Activated T-cell treated with anti-CD3 and anti-CD28 coated beads, Interleukin-2, amount 50 U/mL, for 24 hours (primary cell): ENCODE results near the gene ZAP70.
"Not testable (repeated sequence)": the region's sequence is repeated elsewhere in the genome, so short reads cannot be mapped to it uniquely, and the experiment has no call there.

ENCODE experiments used
- DNase-seq: peaks from one replicate; pipeline ENCODE4 v3.0.0-alpha.2; 2020
- H3K27ac Mint-ChIP-seq: 2 replicates; pipeline ENCODE4 v1.8.0; 2020; ENCODE audit warnings: mild to moderate bottlenecking, mixed read lengths
- H3K27me3 Mint-ChIP-seq: 2 replicates; pipeline ENCODE4 v1.8.0; 2020; ENCODE audit warnings: mixed read lengths
- H3K36me3 Mint-ChIP-seq: 2 replicates; pipeline ENCODE4 v1.8.0; 2020; ENCODE audit warnings: low read depth, mixed read lengths
- H3K4me1 Mint-ChIP-seq: 2 replicates; pipeline ENCODE4 v1.8.0; 2020; ENCODE audit warnings: low read depth, mixed read lengths
- H3K4me3 Mint-ChIP-seq: 2 replicates; pipeline ENCODE4 v1.8.0; 2020; ENCODE audit warnings: mild to moderate bottlenecking, moderate library complexity, mixed read lengths
- H3K9me3 Mint-ChIP-seq: 2 replicates; pipeline ENCODE4 v1.8.0; 2020; ENCODE audit warnings: mixed read lengths

ZAP70 gene

DNA sequence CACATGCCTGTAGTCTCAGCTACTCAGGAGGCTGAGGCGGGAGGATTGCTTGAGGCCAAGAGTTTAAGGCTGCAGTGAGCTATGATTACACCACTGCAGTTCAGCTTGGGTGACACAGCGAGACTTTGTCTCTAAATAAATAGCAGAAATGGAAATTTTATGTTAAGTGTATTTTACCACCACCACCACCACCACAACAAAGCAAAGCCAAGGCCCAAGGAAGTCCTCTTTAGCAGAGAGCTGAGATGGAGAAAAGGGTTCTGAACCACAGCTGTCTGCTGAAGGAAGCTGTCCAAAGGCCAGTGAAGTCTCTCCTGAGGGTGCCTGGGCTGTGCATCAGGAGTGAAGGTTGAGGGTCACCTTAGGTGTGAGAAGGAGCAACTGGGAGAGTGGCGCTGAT is 26.1 kb upstream of the ZAP70 start:
- not testable (repeated sequence) for DNase-seq, H3K4me3 Mint-ChIP-seq, H3K27ac Mint-ChIP-seq

DNA sequence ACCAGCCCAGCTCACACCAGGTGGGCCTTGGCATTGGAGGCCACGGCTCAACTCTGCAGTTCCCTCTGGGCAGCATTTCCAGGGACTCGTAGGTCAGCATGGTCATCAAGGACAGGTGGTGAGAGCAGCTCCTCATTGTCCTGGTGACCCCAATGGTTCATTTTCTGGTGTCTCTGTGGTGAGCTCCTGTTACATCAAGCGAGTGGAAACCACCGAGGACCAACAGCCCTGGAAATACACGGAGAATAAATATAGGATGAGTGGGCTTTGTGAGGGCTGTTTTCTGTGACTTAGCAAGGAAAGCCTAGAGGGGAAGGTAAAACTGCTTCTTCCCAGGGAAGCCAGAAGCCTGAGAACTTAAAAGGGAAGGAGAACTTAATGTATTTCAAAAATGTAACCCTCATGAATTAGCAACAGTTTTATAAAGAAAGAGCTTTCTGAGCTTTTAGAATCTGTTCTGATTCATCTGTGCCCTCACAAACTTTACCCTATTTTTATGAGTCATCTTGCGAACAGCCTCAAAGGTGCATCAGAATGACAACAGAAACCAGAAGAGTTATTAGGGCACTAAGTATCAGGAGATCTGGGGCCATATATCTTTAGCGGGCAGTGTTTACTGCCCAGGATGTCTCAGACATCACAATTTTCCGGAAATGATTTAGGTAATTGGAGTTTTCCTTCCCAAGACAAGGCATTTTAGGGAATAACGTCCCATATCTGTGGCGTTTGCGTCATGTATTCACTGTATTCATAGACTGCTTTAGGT is 25.1 kb upstream of the ZAP70 start:
- no peaks in the 10 kb centered on the region for H3K9me3 Mint-ChIP-seq
- no peaks in the 10 kb centered on the region for H3K27me3 Mint-ChIP-seq
- no peaks in the 10 kb centered on the region for H3K36me3 Mint-ChIP-seq
- peak overlapping the region; percentile 90 for H3K27ac Mint-ChIP-seq
- H3K4me3 Mint-ChIP-seq = peak overlapping the region; percentile 49
- peaks cover 19% of the 10 kb centered on the region for H3K4me1 Mint-ChIP-seq
- no peak for DNase-seq

More for the DNA sequence above, 26.1 kb upstream of the ZAP70 start:
- H3K27me3 Mint-ChIP-seq, H3K9me3 Mint-ChIP-seq, H3K36me3 Mint-ChIP-seq: not testable (repeated sequence)
- H3K4me1 Mint-ChIP-seq = peaks cover 19% of the 10 kb centered on the region

DNA sequence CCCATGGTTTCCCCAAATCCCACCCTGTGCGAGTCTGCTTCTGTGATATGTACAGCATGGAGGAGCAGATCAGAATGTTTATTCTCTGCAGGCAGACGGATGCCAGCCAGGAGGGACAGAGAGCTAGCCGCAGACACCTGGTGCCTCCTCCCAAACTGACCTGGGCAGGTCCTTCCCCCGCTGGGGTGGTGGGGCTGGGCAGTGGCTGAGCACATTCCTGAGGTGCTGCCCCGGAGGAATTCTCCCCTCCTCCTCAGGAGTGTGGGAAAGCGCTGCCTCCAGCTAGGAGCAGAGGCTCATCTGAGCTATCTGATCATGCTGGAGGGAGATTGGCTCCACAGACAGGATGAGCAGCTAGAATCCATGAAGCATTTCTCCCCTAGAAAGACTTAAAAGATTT is 22.2 kb upstream of the ZAP70 start:
- no peak overlapping the region for H3K4me3 Mint-ChIP-seq
- no peaks in the 10 kb centered on the region for H3K36me3 Mint-ChIP-seq
- H3K4me1 Mint-ChIP-seq = peaks cover 19% of the 10 kb centered on the region
- no peaks in the 10 kb centered on the region for H3K27me3 Mint-ChIP-seq
- H3K27ac Mint-ChIP-seq = no peak overlapping the region
- H3K9me3 Mint-ChIP-seq = no peaks in the 10 kb centered on the region
- no peak for DNase-seq

DNA sequence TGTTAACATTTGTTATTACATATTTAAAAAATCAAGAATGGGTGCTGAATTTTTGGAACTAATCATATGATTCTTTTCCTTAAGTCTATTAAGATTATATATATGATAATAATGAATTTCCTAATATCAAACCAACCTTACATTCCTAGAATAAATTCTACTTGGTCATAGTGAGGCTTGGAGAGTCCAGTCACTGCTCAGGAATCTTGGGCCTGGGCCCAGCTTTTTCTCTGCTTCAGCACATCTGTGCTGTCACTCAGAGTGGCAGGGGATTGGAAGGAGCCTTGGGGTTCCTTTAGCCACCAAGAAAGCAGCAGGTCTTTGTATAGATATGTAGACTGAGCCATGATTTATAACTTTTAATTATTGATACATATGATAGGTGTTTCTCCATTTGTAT is 19.9 kb upstream of the ZAP70 start:
- no peak for DNase-seq
- Mint-ChIP-seq H3K4me3 (no peak overlapping the region), H3K27ac (no peak overlapping the region), H3K36me3 (no peaks in the 10 kb centered on the region), H3K9me3 (no peaks in the 10 kb centered on the region), H3K4me1 (peaks cover 12% of the 10 kb centered on the region), H3K27me3 (no peaks in the 10 kb centered on the region)

DNA sequence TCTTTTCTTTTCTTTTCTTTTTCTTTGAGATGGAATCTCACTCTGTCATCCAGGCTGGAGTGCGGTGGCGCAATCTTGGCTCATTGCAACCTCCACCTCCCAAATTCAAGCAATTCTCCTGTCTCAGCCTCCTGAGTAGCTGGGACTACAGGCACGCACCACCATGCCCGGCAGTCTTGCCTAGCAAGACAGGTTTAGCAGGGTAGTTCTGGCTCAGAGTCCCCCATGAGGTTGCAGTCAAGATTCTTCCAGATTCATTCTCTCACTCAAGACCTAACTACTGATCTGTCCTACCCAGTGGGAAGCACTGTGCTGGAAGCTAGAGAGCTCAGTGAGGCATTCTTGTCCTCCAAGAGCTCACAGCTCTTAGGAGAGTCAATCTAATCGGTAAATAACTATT is 17.6 kb upstream of the ZAP70 start:
- H3K27me3 Mint-ChIP-seq = no peaks in the 10 kb centered on the region

DNA sequence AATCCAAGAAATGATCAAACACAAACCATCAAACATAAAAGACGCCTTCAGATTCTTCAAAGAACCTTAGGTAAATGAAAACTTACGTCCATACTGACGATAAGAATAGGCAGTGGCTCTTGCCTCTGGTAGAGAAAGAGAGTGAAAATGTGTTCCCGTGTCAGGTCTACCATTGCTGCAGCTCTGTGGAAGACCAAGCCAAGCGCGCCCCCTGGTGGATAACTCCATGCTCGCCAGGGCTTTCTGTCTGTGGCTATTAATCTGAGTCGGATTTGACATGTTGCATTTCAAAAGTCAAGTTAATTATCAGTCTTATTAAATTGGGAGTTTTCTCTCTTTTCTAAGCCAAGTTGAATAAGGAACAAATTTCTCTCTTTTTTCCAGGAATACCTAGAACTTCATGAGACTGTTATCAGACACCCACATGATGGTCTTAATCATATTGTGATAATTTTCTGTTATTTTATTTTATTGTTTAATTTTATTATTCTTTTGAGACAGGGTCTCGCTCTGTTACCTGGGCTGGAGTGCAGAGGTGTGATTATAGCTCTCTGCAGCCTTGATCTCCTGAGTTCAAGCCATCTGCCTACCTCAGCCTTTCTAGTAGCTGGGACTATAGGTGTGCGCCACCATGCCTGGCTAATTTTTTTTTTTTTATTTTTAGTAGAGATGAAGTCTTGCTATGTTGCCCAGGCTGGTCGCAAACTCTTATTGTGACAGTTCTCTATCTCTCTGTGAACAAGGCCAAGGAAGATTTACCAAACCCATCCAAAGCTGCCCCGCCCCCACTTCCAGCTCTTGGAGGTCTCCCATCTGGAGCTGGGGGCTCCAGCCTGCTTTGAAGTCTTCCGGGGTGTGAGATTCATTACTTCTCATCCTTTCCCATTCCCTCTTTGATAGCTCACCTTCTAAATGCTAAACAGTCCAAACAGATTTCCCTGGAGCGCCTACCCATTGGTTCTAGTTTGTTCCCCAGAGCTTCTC is 15.8 kb upstream of the ZAP70 start:
- Mint-ChIP-seq H3K4me3 (no peak overlapping the region), H3K27me3 (no peaks in the 10 kb centered on the region), H3K9me3 (no peaks in the 10 kb centered on the region), H3K36me3 (no peaks in the 10 kb centered on the region), H3K27ac (no peak overlapping the region), H3K4me1 (peaks cover 10% of the 10 kb centered on the region)
- DNase-seq = peak; percentile 95

More for the DNA sequence above, 17.6 kb upstream of the ZAP70 start:
- Mint-ChIP-seq H3K36me3 (no peaks in the 10 kb centered on the region), H3K9me3 (no peaks in the 10 kb centered on the region), H3K4me3 (no peak overlapping the region), H3K27ac (no peak overlapping the region), H3K4me1 (peaks cover 10% of the 10 kb centered on the region)
- DNase-seq = no peak

DNA sequence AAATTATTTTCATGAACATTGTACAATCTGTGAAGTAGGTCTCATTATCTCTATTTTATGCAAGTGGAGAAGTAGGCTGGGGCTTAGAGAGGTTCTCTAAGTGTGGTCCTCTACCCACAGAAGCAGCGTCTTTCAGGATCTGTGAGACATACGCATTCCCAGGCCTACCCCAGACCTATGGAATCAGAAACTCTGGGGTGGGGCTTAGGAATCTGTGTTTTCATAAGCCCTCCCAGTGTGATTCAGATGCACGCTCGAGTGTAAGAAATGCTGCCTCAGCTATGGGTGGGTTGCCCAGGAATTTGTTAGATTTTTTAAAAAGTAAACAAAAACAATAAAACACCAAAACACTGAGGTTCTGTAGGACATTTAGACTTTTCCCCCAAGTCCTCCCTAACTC is 14.8 kb upstream of the ZAP70 start:
- H3K36me3 Mint-ChIP-seq = no peaks in the 10 kb centered on the region
- no peak for DNase-seq
- peaks cover 10% of the 10 kb centered on the region for H3K4me1 Mint-ChIP-seq
- H3K4me3 Mint-ChIP-seq = no peak overlapping the region
- no peak overlapping the region for H3K27ac Mint-ChIP-seq
- H3K9me3 Mint-ChIP-seq = no peaks in the 10 kb centered on the region
- no peaks in the 10 kb centered on the region for H3K27me3 Mint-ChIP-seq

DNA sequence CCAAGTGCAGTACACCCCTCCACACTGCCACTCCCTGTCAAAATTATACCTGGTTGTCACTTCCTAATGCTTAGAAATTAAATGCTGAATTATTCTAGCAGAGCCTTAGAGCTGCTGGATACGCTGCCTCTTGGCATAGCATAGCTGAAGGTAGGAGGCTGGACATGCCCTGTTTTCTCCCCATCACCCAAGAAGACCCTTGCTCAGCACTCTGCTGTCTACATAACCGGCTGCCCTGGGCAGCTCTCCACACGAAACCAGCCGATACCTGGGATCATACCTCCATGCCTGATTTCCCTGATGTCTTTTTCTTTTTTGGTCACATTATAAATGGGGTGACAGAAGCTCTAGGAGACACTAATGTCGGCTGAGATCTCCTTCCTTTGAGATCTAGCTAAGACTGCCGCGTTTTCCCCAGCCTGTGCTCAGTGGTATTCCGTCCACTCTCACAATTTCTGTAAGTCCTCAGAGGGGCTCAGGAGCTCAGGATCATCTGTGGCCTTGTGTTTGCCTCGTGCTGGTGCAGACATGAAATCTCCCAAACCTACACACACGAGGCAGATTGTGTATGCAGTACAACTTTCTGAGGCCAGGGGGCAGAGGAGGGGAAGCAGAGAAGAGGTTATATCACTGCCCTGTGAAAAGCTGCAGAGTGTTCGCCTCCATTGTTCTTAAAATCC is 13.5 kb upstream of the ZAP70 start:
- H3K4me3 Mint-ChIP-seq = no peak overlapping the region
- H3K27me3 Mint-ChIP-seq = no peaks in the 10 kb centered on the region
- H3K36me3 Mint-ChIP-seq = no peaks in the 10 kb centered on the region
- H3K4me1 Mint-ChIP-seq = peaks cover 10% of the 10 kb centered on the region
- no peak overlapping the region for H3K27ac Mint-ChIP-seq
- DNase-seq = peak; percentile 75
- H3K9me3 Mint-ChIP-seq = no peaks in the 10 kb centered on the region

DNA sequence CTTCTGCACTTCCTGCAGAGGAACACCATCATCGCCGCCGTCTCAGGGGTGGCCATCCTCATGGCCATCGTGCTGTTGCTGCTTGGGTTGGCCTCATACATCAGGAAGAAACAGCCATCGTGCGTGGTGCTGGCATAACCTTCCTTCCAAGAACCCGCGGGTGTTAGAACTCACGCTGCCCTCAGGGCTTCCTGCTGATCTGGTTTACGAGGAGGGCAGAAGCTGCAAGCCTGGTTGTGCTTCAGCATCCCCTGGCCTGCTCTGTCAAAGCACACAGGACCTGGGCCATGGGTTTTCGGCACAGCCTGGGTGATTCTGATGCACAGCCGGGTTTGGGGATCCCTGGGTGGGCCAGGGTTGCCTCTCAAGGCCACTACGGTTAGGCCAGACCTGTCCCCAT is 12.2 kb upstream of the ZAP70 start:
- no peak overlapping the region for H3K27ac Mint-ChIP-seq
- H3K9me3 Mint-ChIP-seq = no peaks in the 10 kb centered on the region
- H3K36me3 Mint-ChIP-seq = no peaks in the 10 kb centered on the region
- H3K27me3 Mint-ChIP-seq = no peaks in the 10 kb centered on the region
- no peak overlapping the region for H3K4me3 Mint-ChIP-seq
- no peak for DNase-seq
- peaks cover 10% of the 10 kb centered on the region for H3K4me1 Mint-ChIP-seq

DNA sequence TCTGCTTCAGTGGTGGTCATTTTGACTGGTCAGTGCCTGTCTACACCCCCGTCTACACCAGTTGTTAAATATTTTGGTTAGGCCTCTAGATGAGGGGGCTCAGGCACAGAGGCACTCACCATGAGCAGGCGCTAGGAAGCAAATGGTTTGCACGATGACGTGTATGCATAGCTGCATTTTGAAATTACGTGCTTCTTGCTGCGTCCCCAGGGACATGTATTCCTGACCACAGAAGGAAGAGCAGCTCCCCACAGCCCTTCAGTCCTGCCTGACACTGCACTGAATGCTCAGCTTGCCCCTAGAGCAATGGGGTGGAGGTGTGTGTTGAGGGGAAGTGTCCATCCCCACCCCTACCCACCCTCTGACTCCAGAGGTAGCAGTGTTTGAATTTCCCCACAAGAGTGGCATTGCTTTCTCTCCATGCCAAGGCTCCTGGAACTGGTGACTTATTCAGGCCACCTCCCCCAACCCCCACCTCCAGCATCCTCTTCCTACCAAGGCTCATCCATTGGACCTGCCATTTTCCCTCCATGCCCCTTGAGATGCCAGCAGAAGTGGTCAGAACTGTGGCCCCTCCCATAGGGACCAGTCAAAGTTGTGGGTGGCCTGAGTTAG is 11.4 kb upstream of the ZAP70 start:
- Mint-ChIP-seq H3K36me3 (no peaks in the 10 kb centered on the region), H3K27me3 (no peaks in the 10 kb centered on the region), H3K27ac (no peak overlapping the region), H3K4me3 (no peak overlapping the region), H3K9me3 (no peaks in the 10 kb centered on the region), H3K4me1 (peaks cover 9% of the 10 kb centered on the region)
- DNase-seq = no peak

DNA sequence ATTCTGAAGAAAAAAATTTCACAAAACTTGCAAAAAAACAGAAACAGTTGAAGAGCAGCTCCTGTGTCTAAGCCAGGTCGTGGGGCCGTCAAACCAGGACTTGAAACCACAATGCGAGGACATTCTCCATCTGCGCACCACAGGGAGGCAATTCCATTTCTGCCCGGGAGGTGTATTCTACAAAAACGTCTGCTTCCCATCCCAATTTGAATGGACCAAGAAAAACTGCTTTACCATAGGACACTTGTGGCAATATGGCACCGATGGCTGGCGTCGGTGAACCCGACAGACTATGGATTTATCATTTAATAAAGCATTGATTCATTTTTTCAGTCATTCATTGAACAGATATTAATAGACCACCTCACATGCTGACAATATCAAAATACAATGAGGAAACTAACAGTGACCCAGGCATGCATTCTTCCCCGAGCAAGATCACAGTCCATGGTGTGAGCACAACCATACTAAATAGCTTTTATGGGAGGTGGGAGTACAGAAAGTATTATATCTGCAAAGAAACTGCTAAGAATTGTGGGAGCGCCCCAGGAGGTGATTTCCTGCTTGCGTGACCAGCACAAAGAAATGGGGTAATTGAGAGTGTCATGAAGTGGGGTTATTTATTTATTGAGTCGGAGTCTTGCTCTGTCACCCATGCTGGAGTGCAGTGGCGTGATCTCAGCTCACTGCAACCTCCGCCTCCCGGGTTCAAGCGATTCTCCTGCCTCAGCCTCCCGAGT is 10.5 kb upstream of the ZAP70 start:
- H3K36me3 Mint-ChIP-seq = no peaks in the 10 kb centered on the region
- DNase-seq = no peak
- H3K9me3 Mint-ChIP-seq = no peaks in the 10 kb centered on the region
- H3K4me1 Mint-ChIP-seq = peaks cover 6% of the 10 kb centered on the region
- H3K27ac Mint-ChIP-seq = no peak overlapping the region
- no peaks in the 10 kb centered on the region for H3K27me3 Mint-ChIP-seq
- H3K4me3 Mint-ChIP-seq = no peak overlapping the region

DNA sequence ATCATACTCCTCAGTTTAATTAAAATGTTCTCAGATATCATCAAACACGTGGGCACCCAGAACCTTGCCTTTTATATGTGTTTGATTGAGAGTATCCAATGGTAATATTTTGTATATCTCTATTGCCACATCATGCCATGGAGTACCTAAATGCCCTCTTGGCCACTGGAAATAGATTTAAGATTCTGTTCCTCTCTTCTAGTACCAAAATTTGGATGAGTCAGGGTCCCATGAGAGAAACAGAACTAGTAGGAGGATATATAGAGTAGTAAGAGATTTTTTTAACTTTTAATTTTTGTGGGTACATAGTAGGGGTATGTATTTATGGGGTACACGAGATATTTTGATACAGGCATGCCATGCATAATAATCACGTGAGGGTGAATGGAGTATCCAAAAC is 9.6 kb upstream of the ZAP70 start:
- Mint-ChIP-seq H3K4me1 (peaks cover 6% of the 10 kb centered on the region), H3K27me3 (no peaks in the 10 kb centered on the region), H3K36me3 (no peaks in the 10 kb centered on the region), H3K27ac (no peak overlapping the region), H3K4me3 (no peak overlapping the region), H3K9me3 (no peaks in the 10 kb centered on the region)
- no peak for DNase-seq

DNA sequence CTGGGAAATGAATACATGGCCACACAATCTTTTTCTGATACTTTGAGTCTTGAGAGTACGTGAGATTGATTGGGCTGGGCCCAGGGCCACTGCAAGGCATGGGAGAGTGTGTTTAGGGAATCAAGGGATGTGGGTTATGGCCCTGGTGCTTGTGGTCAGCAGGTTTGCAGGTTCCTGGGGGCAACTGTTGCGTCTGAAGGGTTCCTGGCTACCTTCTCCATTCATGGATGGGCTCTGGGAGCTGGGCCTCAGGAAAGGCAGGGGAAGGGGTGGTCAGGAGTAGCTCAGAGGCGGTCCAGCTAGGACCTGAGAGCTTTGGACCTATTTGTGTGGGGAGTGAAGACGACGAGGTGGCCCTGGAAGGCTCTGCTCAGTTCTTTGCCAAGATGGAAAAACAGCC is 8.4 kb upstream of the ZAP70 start:
- H3K4me1 Mint-ChIP-seq = peaks cover 8% of the 10 kb centered on the region
- no peaks in the 10 kb centered on the region for H3K27me3 Mint-ChIP-seq
- peaks cover under 1% of the 10 kb centered on the region for H3K36me3 Mint-ChIP-seq
- DNase-seq = no peak
- H3K27ac Mint-ChIP-seq = no peak overlapping the region
- H3K9me3 Mint-ChIP-seq = no peaks in the 10 kb centered on the region
- H3K4me3 Mint-ChIP-seq = no peak overlapping the region

DNA sequence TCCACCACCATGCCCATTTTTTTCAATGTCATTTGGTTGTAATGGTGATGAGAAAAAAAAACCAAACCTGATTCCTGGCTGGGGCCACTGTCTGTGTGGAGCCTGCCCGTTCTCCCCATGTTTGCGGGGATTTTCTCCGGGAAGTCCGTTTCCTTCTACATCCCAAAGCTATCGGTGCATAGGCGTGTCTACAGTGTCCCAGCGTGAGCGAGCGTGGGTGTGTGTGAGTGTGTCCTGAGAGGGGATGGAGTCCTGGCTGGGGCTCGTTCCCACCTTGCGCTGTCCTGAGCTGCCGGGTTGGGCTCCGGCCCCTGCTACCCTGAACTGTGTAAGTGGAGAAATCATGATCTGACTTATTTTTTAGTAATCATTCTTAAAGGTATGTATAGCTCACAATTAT is 7.3 kb upstream of the ZAP70 start:
- H3K9me3 Mint-ChIP-seq = no peaks in the 10 kb centered on the region
- no peak overlapping the region for H3K4me3 Mint-ChIP-seq
- H3K27ac Mint-ChIP-seq = no peak overlapping the region
- no peaks in the 10 kb centered on the region for H3K27me3 Mint-ChIP-seq
- H3K36me3 Mint-ChIP-seq = peaks cover 2% of the 10 kb centered on the region
- DNase-seq = peak; percentile 11
- H3K4me1 Mint-ChIP-seq = peaks cover 12% of the 10 kb centered on the region
